Retinal pigment epithelial cell (primary cell): Measurements from ENCODE around the gene HES4.
A peak's percentile ranks its signal among the peaks of the same experiment; 100 is the strongest.
"Not testable (repeated sequence)": the region's sequence is repeated elsewhere in the genome, so short reads cannot be mapped to it uniquely, and the experiment has no call there.

ENCODE experiments used
- DNase-seq: peaks from one replicate; pipeline ENCODE4 v3.0.0-alpha.2; 2010; ENCODE audit warnings: low read depth
- H3K4me3 ChIP-seq: 2 replicates; pipeline ENCODE4 v1.5.1; 2011; ENCODE audit warnings: mild to moderate bottlenecking, low read length, control low read depth, moderate library complexity
- TF ChIP-seq, protein P1 (sequence below): conservative IDR thresholded peaks from 2 replicates; pipeline ENCODE4 v1.5.1; 2011; ENCODE audit warnings: low read depth, low read length, control low read depth, inconsistent platforms

HES4 gene

DNA sequence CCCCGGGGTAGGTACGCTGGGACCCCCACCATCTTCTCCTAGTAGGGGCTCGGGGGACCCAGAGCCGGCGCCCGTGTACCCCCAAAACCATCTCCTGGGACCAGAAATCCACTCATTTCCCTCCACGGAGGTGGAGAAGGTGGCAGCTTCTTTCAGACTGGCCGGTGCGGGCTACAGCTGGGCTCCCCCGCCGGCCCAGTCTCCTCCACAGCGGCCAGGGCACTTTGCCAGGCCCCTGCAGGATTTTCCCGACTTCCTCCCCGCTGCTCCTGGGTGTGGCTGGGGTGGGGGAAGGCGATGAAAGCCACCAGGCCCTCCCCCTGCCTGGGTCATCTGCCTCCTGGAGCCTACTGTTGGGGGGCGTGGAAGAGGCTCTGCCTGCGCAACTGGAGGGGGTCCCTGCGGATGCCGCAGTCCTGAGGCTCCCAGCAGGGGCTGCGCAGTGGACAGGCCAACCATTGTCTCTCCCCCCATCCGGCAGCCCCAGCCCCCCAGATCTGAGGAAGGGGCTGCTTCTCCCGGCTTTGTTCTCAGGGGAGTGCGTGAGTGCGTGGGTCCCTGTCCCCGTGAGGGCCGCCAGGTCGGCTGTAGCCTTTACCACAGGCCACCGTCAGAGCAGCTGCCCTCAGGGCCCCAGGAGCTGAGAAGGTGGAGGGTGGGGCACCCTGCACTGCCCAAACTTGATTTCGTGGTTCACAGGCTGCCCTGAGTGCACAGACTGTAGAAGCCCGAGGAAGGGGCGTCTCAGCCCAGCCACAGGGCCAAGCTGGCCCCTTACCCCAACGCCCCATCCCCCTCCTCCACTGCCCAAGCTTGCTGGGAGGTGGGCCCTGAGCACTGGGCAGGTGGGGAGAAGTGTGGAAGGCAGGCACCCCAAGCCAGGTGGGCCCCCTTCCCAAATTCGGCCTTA lies 21.4 kb upstream of the HES4 start:
- DNase-seq, result no peak
- TF ChIP-seq, protein P1, sequence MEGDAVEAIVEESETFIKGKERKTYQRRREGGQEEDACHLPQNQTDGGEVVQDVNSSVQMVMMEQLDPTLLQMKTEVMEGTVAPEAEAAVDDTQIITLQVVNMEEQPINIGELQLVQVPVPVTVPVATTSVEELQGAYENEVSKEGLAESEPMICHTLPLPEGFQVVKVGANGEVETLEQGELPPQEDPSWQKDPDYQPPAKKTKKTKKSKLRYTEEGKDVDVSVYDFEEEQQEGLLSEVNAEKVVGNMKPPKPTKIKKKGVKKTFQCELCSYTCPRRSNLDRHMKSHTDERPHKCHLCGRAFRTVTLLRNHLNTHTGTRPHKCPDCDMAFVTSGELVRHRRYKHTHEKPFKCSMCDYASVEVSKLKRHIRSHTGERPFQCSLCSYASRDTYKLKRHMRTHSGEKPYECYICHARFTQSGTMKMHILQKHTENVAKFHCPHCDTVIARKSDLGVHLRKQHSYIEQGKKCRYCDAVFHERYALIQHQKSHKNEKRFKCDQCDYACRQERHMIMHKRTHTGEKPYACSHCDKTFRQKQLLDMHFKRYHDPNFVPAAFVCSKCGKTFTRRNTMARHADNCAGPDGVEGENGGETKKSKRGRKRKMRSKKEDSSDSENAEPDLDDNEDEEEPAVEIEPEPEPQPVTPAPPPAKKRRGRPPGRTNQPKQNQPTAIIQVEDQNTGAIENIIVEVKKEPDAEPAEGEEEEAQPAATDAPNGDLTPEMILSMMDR, result no peak
- H3K4me3 ChIP-seq, result peak overlapping the region; percentile 72

- DNase-seq, result no peak
- TF ChIP-seq, protein P1, result no peak
- peak overlapping the region; percentile 72 for H3K4me3 ChIP-seq
Observed at GRCh38 chr1:1020415-1021009, 20.6 kb upstream of the HES4 start.

DNA sequence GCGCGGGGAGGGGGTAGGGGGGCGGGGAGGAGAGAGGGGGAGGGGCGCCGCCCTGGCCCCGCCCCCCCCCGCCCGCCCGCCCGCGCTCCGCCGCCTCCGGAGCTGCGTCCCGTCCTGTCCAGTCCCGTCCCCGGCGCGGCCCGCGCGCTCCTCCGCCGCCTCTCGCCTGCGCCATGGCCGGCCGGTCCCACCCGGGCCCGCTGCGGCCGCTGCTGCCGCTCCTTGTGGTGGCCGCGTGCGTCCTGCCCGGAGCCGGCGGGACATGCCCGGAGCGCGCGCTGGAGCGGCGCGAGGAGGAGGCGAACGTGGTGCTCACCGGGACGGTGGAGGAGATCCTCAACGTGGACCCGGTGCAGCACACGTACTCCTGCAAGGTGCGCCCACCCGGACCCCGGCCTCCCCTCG lies 20.1 kb upstream of the HES4 start, which contains the start of gene AGRN:
Gene AGRN, plus strand, starts transcription at position 121 of the 405 bp plus-strand sequence. Its CDS starts 53 bp downstream, at position 174.
- no peak for DNase-seq
- peak within 1 kb of the TSS; percentile 72 for H3K4me3 ChIP-seq
- TF ChIP-seq, protein P1, result no peak

- TF ChIP-seq, protein P1, result peak; percentile 33
- H3K4me3 ChIP-seq, result peak overlapping the region; percentile 33
- no peak for DNase-seq
Observed at GRCh38 chr1:1019122-1019999, 19.5 kb upstream of the HES4 start.

DNA sequence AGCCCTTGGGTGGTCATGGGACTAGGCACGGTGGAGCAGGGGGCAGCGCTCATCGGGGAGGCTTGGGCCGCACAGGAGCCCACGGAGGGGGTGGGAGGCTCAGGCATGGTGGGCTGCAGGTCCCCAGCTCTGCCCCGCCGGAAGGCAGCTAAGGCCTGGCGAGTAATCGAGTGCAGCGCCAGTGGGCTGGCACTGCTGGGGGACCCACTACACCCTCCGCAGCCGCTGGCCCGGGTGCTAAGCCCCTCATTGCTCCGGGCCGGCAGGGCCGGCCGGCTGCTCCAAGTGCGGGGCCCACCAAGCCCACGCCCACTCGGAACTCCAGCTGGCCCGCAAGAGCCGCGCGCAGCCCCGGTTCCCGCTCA lies 18.4 kb upstream of the HES4 start:
- not testable (repeated sequence) for H3K4me3 ChIP-seq, DNase-seq

- DNase-seq, H3K4me3 ChIP-seq: not testable (repeated sequence)
Observed at GRCh38 chr1:1017397-1018320, 17.8 kb upstream of the HES4 start.
